Retinal pigment epithelial cell (primary cell): ENCODE data around the gene DVL1.

Experiments used
- DNase-seq: peaks from one replicate; pipeline ENCODE4 v3.0.0-alpha.2; 2010; ENCODE audit warnings: low read depth
- H3K4me3 ChIP-seq: 2 replicates; pipeline ENCODE4 v1.5.1; 2011; ENCODE audit warnings: mild to moderate bottlenecking, low read length, control low read depth, moderate library complexity
- CTCF ChIP-seq: conservative IDR thresholded peaks from 2 replicates; pipeline ENCODE4 v1.5.1; 2011; ENCODE audit warnings: low read depth, low read length, control low read depth, inconsistent platforms

Gene DVL1

GRCh38 chr1:1313500-1314236, 35.5 kb downstream of the DVL1 start:
- no peak overlapping the region for H3K4me3 ChIP-seq
- TF ChIP-seq CTCF = no peak

DNA sequence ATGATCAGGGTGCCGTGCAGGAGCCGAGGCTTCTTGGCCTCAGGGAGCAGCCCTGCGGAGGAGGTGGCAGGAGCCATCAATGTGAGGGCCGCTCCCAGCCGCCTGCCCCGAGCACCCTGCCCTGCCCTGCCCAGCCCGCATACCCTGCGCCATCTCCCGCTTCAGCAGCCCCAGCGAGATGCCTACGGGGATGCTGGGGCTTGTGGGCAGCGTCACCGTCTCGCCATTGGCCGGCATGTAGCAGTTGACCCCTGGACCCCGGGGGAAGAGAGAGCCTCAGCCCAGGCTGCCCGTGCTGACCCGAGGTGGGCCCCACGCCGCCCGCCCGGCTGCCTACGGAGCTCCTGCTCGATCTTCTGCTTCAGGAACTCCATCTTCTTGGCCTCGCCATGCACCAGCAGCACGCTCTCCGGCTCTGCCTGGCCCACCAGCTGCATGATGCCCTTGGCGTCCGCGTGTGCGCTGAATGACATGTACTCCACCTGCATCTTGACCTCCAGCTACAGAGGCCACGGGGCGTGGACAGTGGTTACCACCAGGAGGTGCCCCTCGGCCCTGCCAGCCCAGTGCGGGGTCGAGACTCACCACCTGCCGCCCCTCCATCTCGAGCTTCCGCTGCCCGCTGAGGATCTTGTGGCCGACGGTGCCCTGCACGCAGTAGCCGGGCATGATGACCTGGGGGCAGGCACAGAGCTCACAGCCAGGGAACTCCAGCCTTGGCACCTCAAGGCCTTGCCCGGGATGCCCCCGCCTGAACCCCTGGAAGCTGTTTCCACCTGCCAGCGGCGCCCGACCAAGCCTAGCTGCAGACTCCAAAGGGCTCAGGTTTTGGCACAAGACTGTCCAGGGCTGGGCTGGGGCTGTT, 36.5 kb downstream of the DVL1 start:
- no peak for TF ChIP-seq CTCF
- H3K4me3 ChIP-seq = no peak overlapping the region
- DNase-seq = no peak

More at GRCh38 chr1:1313500-1314236, 35.5 kb downstream of the DVL1 start:
- DNase-seq = no peak

DNA sequence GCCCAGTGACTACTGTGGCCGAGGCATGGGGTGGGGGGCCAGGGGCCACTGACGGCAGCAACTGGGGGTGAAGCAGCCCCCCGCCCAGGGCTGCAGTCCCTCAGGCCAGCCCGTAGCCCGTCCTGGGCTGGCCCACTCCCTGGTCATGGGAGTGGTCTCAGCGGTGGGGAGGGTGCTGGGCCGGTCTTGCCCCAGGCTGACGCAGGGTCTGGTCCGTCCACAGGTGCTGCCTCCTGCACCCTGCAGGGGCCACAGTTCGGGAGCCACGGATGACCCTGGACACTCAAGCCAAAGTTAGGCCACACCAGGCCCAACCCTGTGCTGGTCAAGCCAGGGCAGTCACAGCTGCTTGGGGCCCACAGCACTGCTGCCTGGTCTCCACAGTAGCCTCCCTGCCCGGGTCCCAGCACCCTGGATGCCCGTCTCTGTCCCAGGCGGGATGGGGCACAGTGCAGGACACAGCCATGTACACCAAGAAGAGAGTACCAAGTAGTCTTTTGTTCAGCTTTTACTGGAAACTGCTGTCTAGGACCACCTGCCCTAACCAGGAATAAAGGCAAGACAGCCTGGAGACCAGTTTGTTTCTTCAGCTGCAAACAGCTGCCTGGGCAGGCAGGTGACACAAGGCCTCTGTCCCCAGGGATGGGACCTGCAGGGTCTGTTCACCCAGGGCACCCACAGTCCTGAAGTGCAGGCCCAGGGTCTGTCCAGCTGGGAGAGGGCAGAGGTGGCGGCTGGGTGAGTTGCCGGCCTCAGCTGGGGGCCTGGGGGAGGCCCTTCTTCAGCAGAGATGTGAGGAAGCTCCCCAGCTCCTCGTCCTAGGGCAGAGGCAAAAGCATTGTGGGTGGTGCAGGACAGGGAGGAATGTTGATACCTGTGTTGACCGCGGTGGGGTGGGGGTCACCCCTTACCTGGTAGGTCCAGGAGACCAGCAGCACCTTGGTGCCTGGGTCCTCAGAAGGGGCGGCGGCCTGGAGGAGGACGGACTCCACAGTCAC, 37.8 kb downstream of the DVL1 start:
- H3K4me3 ChIP-seq = no peak overlapping the region
- no peak for TF ChIP-seq CTCF
- DNase-seq = no peak

GRCh38 chr1:1310476-1311053, 38.7 kb downstream of the DVL1 start:
- H3K4me3 ChIP-seq = no peak overlapping the region
- no peak for TF ChIP-seq CTCF
- DNase-seq = no peak

GRCh38 chr1:1310109-1310385, 39.2 kb downstream of the DVL1 start:
- TF ChIP-seq CTCF = no peak
- DNase-seq = no peak
- H3K4me3 ChIP-seq = no peak overlapping the region

DNA sequence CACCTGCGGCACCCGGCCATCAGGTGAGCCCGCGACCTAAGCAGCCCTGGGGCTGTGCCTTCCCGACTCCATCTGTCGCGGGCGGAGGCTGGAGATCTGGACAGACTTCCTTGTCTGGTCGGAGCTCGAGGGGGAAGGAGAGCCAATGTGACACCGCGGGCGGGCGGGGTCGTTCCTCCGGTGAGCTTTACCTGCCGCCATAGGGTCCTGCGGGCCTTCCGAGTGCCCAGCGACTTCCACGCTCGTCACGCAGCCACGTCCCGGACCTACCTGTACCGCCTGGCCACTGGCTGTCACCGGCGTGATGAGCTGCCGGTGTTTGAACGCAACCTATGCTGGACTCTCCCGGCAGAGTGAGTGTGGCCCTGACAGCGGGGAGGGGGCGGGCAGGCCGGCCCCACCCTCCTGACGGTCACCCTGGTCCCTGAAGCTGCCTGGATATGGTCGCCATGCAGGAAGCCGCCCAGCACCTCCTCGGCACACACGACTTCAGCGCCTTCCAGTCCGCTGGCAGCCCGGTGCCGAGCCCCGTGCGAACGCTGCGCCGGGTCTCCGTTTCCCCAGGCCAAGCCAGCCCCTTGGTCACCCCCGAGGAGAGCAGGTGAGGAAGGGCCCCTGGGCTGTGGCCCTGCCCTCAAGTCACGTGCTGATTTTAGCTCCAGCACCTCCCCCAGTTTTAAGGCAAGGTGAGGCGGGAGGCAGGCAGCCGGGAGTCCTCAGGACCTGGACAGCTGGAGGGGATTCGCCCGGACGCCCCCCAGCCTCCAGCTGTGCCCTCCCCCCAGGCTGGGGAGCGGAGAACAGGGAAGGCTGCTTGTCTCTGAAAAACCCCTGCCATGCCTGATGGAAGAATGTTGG, 39.7 kb downstream of the DVL1 start:
- peak overlapping the region; percentile 48 for H3K4me3 ChIP-seq
- DNase-seq = no peak
- TF ChIP-seq CTCF = no peak
